ENCODE measurements around the gene DNAJB4.
"Not testable (repeated sequence)": the region's sequence is repeated elsewhere in the genome, so short reads cannot be mapped to it uniquely, and the experiment has no call there.

DNAJB4 gene

DNA sequence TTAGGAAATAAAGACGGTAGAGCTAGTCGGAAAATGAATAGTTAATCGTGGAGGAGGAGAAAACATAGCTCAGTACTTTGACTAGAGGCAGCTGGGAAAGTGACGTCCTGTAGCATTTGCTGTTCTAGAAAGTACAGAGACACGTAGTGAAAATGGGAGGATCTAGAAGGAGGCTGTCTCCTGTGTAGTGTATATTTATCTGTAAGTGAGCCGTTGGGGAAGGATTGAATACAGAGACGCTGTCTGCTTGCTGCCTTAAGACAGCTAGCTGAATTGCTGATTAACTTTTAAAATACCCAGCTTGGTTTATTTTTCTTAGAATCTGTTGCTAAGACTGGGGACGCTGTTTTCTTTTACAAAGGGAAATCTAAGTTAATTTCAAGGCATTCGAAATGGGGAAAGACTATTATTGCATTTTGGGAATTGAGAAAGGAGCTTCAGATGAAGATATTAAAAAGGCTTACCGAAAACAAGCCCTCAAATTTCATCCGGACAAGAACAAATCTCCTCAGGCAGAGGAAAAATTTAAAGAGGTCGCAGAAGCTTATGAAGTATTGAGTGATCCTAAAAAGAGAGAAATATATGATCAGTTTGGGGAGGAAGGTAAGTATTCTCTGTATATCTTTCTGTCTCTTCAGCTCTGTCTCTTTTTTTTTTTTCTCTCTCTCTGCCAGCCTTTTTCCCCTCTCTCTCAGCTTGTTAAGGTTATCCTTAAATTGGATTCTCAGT is at the start of gene DNAJB4:
TSS of gene DNAJB4 (plus strand) at position 221 of the 729 bp plus-strand sequence. CDS start at position 393, 172 bp downstream.
- DNase-seq (ENCODE audit: low spot score) (peak; percentile 98), FAIRE-seq (peak; percentile 95)

GRCh38 chr1:77955709-77956108 is 49.0 kb upstream of the DNAJB4 start:
- FAIRE-seq: no peak

DNA sequence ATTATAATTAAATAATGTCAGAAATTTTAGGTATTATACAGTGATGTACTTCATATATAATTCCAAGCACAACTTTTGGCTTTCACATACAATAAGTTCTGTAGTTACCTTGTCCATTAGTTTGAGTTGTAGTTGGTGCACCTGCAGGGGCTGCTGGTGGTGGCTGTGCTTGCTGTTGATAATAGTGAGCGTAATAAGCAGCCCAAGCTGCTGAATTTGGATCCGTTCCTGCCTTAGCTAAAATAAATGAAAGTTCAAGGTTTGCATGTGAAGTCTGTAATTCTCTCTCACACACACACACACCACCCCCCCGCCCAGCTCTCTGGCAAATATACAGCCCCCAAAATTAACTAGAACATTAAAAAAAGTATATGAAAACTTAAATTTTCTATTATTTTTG is 48.3 kb upstream of the DNAJB4 start:
- FAIRE-seq (no peak), DNase-seq (ENCODE audit: low spot score) (no peak)

More at GRCh38 chr1:77955709-77956108, 49.0 kb upstream of the DNAJB4 start:
- no peak for DNase-seq (ENCODE audit: low spot score)

DNA sequence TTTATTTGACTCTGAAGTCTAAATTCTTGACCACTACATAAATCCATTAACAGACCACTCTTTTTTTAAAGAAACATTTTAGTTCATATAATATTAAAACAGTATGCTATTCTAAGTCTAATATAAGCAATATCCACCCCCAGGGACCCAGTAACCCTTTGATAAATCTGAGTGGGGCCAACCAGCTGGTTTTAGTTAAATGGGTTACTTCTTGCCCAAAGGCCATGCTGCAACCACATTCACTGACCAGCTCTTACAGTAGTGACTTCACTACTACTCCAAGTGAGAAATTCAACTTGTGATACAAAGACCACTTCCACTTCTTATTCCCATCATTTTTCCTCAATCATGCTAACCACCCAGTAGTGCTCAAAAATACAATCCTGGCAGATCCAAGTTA is 46.3 kb upstream of the DNAJB4 start:
- DNase-seq (ENCODE audit: low spot score): no peak
- FAIRE-seq: no peak

DNA sequence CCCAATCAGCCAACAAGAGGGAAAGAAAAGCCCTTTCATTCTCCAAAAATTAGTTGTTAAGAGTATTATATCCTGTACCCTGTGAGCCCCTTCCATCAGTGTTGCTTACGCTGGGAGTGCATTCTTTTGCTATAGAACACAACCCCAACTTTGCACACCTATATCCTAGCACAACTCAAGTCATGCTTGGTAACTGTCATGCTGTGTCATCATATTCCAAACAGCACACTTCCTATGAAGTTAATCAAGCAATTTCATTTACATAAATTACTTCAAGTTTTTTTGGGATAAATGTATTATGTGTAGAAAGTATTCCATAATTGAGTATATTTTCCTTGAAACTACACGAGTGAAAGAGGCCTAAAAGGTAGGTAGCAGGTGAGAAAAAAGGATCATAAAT is 45.9 kb upstream of the DNAJB4 start:
- DNase-seq (ENCODE audit: low spot score) (no peak), FAIRE-seq (no peak)

GRCh38 chr1:77961392-77961791 is 43.3 kb upstream of the DNAJB4 start:
- peak; percentile 26 for DNase-seq (ENCODE audit: low spot score)
- peak; percentile 78 for FAIRE-seq

GRCh38 chr1:77966291-77966690 is 38.4 kb upstream of the DNAJB4 start:
- FAIRE-seq (no peak), DNase-seq (ENCODE audit: low spot score) (no peak)

GRCh38 chr1:77970192-77970591 is 34.5 kb upstream of the DNAJB4 start:
- DNase-seq (ENCODE audit: low spot score) (no peak), FAIRE-seq (no peak)

- DNase-seq (ENCODE audit: low spot score) (no peak), FAIRE-seq (no peak)
Measured at GRCh38 chr1:77972080-77972479, 32.7 kb upstream of the DNAJB4 start.

DNA sequence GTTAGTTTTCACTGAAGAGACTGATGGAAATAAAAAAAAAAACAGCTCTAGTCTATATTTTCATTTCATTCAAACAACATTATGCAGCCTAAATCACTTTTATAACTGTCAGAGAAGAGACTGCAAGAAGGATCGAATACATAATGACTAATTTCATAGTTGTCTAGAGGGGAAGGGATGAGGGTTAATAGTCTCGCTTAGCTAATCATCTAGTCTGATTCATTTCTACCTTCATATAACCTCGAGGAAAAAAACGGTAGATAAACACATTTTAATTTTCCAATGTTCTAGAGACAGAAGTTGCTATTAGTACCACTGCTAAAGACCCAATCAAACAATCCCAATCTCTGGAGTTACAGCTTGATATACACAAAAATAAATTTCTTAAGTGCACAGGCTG is 29.4 kb upstream of the DNAJB4 start:
- FAIRE-seq (peak; percentile 76), DNase-seq (ENCODE audit: low spot score) (peak; percentile 33)

GRCh38 chr1:77975907-77976306 is 28.8 kb upstream of the DNAJB4 start:
- DNase-seq (ENCODE audit: low spot score) (no peak), FAIRE-seq (no peak)

DNA sequence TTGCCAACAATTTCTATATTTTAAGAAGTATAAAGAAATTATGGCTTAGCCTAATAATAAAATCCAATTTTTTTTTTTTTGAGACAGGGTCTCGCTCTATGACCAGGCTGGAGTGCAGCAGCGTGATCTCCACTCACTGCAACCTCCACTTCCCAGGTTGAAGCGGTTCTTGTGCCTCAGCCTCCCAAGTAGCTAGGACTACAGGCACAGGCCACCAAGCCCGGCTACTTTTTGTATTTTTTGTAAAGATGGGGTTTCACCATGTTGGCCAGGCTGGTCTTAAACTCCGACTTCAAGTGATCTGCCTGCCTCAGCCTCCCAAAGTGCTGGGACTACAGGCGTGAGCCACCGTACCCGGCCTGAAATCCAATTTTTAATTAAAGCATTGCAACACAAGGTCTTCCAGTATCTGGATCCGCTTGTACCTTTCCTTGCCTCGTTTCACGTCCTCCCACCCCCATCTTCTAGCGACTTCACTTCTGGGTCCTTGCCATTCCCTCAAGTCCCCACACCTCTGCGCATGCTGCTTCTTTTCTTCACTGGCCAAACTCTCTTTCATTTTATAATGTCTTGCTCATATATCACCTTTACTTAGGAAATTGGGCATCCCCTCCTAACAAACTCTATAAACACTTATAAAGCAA is 28.2 kb upstream of the DNAJB4 start:
- DNase-seq (ENCODE audit: low spot score): no peak
- no peak for FAIRE-seq

GRCh38 chr1:77977989-77978292 is 26.8 kb upstream of the DNAJB4 start:
- FAIRE-seq (no peak), DNase-seq (ENCODE audit: low spot score) (no peak)

- DNase-seq (ENCODE audit: low spot score) (peak; percentile 81), FAIRE-seq (peak; percentile 64)
Measured at GRCh38 chr1:77978293-77978968, 26.3 kb upstream of the DNAJB4 start.

DNA sequence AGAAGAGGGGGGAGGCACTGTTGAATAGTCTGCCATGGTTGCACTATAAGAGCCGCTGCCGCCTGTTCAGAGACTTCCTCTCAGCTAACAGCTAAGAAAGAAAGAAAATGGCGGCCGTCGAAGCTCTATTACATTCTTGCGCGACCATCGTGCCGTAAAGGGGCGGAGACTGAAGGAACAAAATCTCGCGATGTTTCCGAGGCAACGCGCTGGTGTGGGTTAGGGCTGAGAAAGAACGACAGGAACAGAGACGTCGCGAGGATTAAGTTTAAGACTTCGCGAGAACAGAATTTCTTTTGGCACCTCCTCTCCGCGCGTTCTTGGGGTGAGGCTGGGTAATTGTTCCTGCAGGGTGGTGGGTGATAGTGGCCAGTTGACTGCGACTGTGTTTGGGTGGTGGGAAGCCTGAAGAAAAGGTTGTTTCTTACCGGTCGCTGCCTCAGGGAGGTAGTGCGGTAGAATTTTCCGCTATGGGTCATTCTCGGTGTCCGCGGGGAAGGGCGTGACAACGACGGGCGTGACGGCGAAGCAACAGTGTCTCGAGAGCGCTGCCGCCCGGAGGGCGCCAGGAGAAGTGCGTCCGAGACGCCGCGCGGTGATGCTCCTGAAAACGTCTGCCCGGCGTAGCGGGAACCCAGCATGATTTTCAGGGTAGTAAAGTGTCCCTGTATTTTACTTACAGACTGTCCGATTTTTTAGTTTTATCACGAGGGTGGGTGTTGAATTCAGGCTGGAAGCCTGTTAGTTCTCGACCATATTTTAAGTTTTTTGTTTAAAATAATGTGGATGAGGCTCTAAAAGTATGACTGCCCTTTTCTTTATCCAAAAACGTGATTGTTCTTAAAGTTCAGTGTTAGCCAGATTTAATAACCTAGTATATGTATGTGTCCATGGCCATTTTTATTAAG is 25.5 kb upstream of the DNAJB4 start, which contains the start of gene FUBP1:
TSS of gene FUBP1 (minus strand) at position 104 of the 908 bp plus-strand sequence. CDS start at position 36, 68 bp downstream.
- FAIRE-seq (peak; percentile 90), DNase-seq (ENCODE audit: low spot score) (peak; percentile 98)

GRCh38 chr1:77983352-77983996 is 21.3 kb upstream of the DNAJB4 start:
- FAIRE-seq: peak; percentile 31
- DNase-seq (ENCODE audit: low spot score): not testable (repeated sequence)

- DNase-seq (ENCODE audit: low spot score) (no peak), FAIRE-seq (no peak)
Measured at GRCh38 chr1:77983997-77984355, 20.8 kb upstream of the DNAJB4 start.

GRCh38 chr1:77984629-77985028 is 20.1 kb upstream of the DNAJB4 start:
- DNase-seq (ENCODE audit: low spot score) (no peak), FAIRE-seq (no peak)

DNA sequence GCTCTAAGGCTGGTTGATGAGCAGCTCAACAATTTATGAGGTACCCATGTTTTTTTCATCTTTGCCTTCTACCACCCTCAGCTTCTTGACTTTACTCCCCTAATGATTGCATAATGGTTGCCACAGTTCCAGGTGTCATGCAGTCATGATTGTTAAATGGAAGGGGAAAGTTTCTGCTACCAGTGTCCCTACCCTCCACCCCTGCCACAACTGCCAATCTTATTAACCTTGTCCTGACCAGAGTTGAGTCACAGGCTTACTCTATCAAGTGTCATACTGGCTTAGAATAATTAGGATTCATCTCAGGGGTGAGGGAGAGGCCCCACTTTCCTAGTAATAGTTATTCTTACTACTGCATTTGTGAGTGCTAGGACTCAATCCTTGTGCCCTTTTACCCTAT is 17.9 kb upstream of the DNAJB4 start:
- FAIRE-seq: no peak
- no peak for DNase-seq (ENCODE audit: low spot score)

DNA sequence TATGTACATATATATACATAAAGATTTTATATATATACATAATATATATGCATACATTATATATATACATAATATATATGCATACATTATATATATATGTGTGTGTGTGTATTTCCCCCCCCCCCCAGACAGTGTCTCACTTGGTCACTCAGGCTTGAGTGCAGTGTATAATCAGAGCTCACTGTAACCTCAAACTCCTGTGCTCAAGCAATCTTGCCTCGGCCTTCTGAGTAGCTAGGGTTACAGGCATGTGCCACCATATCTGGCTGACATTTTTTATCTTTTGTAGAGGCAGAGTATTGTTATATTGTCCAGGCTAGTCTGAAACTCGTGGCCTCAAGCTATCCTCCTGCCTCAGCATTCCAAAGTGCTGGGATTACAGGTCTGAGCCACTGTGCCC is 16.8 kb upstream of the DNAJB4 start:
- no peak for FAIRE-seq
- DNase-seq (ENCODE audit: low spot score): no peak

DNA sequence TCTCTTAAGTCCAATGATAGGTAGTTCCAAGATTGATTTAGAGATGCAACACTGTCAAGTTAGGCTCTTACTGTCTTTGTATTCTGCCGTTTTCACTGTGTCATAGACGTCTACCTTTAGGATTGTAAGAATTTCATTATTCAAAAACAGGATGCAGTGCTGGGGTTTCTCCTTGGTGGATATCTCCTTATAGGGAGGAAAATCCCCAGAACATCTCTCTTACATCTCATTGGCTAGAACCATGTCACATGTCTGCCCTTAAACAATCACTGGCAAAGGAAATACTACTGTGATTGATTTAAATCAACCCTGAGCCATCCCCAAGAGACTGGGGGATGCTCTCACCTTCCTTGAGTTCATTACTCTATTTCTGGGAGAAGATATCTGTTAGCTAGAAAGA is 15.0 kb upstream of the DNAJB4 start:
- no peak for FAIRE-seq
- DNase-seq (ENCODE audit: low spot score): no peak

All from RCC 7860 (cell line).